Measurements from ENCODE around the gene WDR48.
"Not testable (repeated sequence)": the region's sequence is repeated elsewhere in the genome, so short reads cannot be mapped to it uniquely, and the experiment has no call there.

The WDR48 gene

DNA sequence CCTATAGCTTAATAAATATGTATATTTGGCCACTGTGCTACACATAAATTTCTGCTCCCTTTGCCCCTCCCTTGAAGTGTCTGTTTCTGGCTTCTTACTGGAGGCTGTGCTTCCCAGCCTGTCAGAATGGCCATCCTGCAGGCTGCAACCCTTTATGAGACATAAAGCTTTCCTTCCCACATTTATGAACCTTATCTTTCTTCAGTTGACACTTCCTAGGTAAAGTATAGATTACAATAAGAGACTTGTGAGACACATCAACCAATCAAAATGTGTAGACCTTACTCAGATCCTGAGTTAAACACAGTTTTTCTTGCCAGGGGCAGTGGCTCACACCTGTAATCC lies 29.6 kb upstream of the WDR48 start:
- Histone ChIP-seq H3K27ac (ENCODE audit: low read depth in 2 of 2, low read length in 2 of 2) (no peak overlapping the region), H3K9me3 (ENCODE audit: control insufficient read depth in 2 of 2, low read length in 2 of 2) (no peaks in the 10 kb centered on the region), H3K4me1 (ENCODE audit: control insufficient read depth in 2 of 2, insufficient read depth in 2 of 2, low read length in 2 of 2) (peaks cover 0 to 4% of the 10 kb centered on the region in 2 donors), H3K9ac (ENCODE audit: low read depth in 1 of 2, low read length in 2 of 2) (no peak overlapping the region), H3K4me3 (ENCODE audit: low read length in 2 of 2) (no peak overlapping the region), H3K27me3 (ENCODE audit: control insufficient read depth in 2 of 2, insufficient read depth in 2 of 2, low read length in 2 of 2) (no peaks in the 10 kb centered on the region), H3K36me3 (ENCODE audit: control insufficient read depth in 2 of 2, insufficient read depth in 2 of 2, low read length in 2 of 2) (no peaks in the 10 kb centered on the region)

GRCh38 chr3:39024497-39024896 lies 27.3 kb upstream of the WDR48 start:
- no peak overlapping the region for H3K27ac ChIP-seq (ENCODE audit: low read depth in 2 of 2, low read length in 2 of 2)
- no peaks in the 10 kb centered on the region for H3K36me3 ChIP-seq (ENCODE audit: control insufficient read depth in 2 of 2, insufficient read depth in 2 of 2, low read length in 2 of 2)
- no peaks in the 10 kb centered on the region for H3K27me3 ChIP-seq (ENCODE audit: control insufficient read depth in 2 of 2, insufficient read depth in 2 of 2, low read length in 2 of 2)
- no peak overlapping the region for H3K4me3 ChIP-seq (ENCODE audit: low read length in 2 of 2)
- H3K4me1 ChIP-seq (ENCODE audit: control insufficient read depth in 2 of 2, insufficient read depth in 2 of 2, low read length in 2 of 2) = peaks cover 0 to 4% of the 10 kb centered on the region in 2 donors
- H3K9me3 ChIP-seq (ENCODE audit: control insufficient read depth in 2 of 2, low read length in 2 of 2) = no peaks in the 10 kb centered on the region
- no peak overlapping the region for H3K9ac ChIP-seq (ENCODE audit: low read depth in 1 of 2, low read length in 2 of 2)

DNA sequence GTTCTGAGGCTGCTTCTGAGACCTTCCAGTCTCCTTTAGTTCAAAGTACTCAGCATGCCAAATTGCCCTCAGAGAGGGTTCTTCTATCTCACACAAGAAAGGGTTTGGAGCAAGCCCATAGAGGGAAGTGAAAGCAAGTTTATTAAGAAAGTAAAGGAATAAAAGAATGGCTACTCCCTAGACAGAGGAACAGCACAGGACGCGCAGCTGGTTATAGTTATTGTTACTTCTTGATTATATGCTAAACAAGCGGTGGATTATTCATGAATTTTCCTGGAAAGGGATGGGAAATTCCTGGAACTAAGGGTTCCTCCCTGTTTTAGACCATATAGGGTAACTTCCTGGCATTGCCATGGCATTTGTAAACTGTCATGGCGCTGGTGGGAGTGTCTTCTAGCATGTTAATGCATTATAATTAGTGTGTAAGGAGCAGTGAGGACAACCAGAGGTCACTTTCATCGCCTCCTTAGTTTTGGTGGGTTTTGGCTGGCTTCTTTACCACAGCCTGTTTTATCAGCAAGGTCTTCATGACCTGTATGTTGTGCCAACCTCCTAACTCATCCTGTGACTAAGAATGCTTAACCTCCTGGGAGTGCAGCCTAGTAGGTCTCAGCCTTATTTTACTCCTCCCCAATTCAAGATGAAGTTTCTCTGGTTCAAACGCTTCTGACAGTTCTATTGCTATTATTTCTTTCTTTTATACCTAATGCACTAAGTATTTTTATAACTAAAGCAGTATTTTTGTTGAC lies 26.4 kb upstream of the WDR48 start:
- no peak overlapping the region for H3K4me3 ChIP-seq (ENCODE audit: low read length in 2 of 2)
- H3K9me3 ChIP-seq (ENCODE audit: control insufficient read depth in 2 of 2, low read length in 2 of 2) = no peaks in the 10 kb centered on the region
- H3K4me1 ChIP-seq (ENCODE audit: control insufficient read depth in 2 of 2, insufficient read depth in 2 of 2, low read length in 2 of 2) = peaks cover 0 to 4% of the 10 kb centered on the region in 2 donors
- H3K27ac ChIP-seq (ENCODE audit: low read depth in 2 of 2, low read length in 2 of 2) = peak overlapping the region in 1 of 2 donors; percentile 1
- no peaks in the 10 kb centered on the region for H3K36me3 ChIP-seq (ENCODE audit: control insufficient read depth in 2 of 2, insufficient read depth in 2 of 2, low read length in 2 of 2)
- H3K9ac ChIP-seq (ENCODE audit: low read depth in 1 of 2, low read length in 2 of 2) = no peak overlapping the region
- no peaks in the 10 kb centered on the region for H3K27me3 ChIP-seq (ENCODE audit: control insufficient read depth in 2 of 2, insufficient read depth in 2 of 2, low read length in 2 of 2)

DNA sequence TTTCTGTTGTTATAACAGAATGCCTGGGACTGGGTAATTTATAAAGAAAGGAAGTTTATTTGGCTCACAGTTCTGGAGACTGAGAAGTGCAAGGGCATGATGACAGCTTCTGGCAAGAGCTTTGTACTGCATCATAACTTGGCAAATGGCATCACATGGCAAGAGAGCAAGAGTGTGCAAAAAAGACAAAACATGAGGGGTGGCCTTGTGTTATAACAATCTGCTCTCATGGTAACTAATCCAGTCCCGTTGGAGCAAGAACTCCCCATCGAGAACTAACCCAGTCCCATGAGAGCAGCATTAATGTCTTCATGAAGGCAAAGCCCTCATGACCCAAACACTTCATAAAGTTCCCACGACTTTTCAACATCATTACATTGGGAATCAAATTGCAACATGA lies 23.3 kb upstream of the WDR48 start:
- no peak overlapping the region for H3K4me3 ChIP-seq (ENCODE audit: low read length in 2 of 2)
- H3K27ac ChIP-seq (ENCODE audit: low read depth in 2 of 2, low read length in 2 of 2) = no peak overlapping the region
- no peaks in the 10 kb centered on the region for H3K9me3 ChIP-seq (ENCODE audit: control insufficient read depth in 2 of 2, low read length in 2 of 2)
- no peak overlapping the region for H3K9ac ChIP-seq (ENCODE audit: low read depth in 1 of 2, low read length in 2 of 2)
- no peaks in the 10 kb centered on the region for H3K27me3 ChIP-seq (ENCODE audit: control insufficient read depth in 2 of 2, insufficient read depth in 2 of 2, low read length in 2 of 2)
- peaks cover 0 to 4% of the 10 kb centered on the region in 2 donors for H3K4me1 ChIP-seq (ENCODE audit: control insufficient read depth in 2 of 2, insufficient read depth in 2 of 2, low read length in 2 of 2)
- H3K36me3 ChIP-seq (ENCODE audit: control insufficient read depth in 2 of 2, insufficient read depth in 2 of 2, low read length in 2 of 2) = no peaks in the 10 kb centered on the region

DNA sequence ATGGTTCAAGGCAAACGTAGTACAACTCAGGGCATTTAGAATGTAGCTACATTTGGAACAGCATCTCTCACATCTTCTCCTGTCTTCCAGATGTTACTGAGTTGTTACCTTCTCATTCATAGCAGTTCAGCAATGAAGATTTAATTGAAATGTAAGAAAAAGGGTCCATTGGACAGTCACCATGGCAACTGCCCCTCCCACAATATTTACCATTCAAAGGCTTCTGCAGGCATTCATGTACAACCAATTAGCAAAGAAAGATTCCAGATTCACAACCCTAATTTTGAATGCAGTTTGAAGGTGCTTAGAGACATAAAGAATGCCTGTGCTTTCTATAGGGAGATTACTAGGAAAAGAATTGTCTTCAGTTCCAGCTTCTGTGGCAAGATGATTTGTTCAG lies 22.3 kb upstream of the WDR48 start:
- Histone ChIP-seq H3K9ac (ENCODE audit: low read depth in 1 of 2, low read length in 2 of 2) (no peak overlapping the region), H3K27me3 (ENCODE audit: control insufficient read depth in 2 of 2, insufficient read depth in 2 of 2, low read length in 2 of 2) (no peaks in the 10 kb centered on the region), H3K36me3 (ENCODE audit: control insufficient read depth in 2 of 2, insufficient read depth in 2 of 2, low read length in 2 of 2) (no peaks in the 10 kb centered on the region), H3K4me3 (ENCODE audit: low read length in 2 of 2) (no peak overlapping the region), H3K9me3 (ENCODE audit: control insufficient read depth in 2 of 2, low read length in 2 of 2) (no peaks in the 10 kb centered on the region), H3K4me1 (ENCODE audit: control insufficient read depth in 2 of 2, insufficient read depth in 2 of 2, low read length in 2 of 2) (no peaks in the 10 kb centered on the region), H3K27ac (ENCODE audit: low read depth in 2 of 2, low read length in 2 of 2) (no peak overlapping the region)

DNA sequence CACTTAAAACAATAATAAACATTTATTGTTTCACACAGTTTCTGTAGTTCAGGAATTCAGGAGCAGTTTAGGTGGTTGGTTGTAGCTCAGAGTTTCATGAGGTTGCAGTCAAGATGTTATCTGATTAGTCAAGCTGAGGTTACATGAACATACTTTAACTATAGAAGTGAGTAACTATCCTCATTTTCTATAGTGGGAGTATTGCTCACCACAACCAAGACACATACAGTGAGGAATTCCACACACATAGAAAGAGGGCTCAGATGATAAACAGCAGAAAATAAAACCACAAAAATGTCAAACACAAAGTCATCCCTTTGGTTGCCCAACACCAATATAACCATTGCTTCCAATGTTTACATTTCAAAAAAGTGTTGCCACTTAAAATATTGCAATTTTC lies 13.7 kb upstream of the WDR48 start:
- H3K9ac ChIP-seq (ENCODE audit: low read depth in 1 of 2, low read length in 2 of 2) = no peak overlapping the region
- no peak overlapping the region for H3K27ac ChIP-seq (ENCODE audit: low read depth in 2 of 2, low read length in 2 of 2)
- H3K4me3 ChIP-seq (ENCODE audit: low read length in 2 of 2) = no peak overlapping the region
- no peaks in the 10 kb centered on the region for H3K9me3 ChIP-seq (ENCODE audit: control insufficient read depth in 2 of 2, low read length in 2 of 2)
- no peaks in the 10 kb centered on the region for H3K36me3 ChIP-seq (ENCODE audit: control insufficient read depth in 2 of 2, insufficient read depth in 2 of 2, low read length in 2 of 2)
- H3K27me3 ChIP-seq (ENCODE audit: control insufficient read depth in 2 of 2, insufficient read depth in 2 of 2, low read length in 2 of 2) = no peaks in the 10 kb centered on the region
- no peaks in the 10 kb centered on the region for H3K4me1 ChIP-seq (ENCODE audit: control insufficient read depth in 2 of 2, insufficient read depth in 2 of 2, low read length in 2 of 2)

DNA sequence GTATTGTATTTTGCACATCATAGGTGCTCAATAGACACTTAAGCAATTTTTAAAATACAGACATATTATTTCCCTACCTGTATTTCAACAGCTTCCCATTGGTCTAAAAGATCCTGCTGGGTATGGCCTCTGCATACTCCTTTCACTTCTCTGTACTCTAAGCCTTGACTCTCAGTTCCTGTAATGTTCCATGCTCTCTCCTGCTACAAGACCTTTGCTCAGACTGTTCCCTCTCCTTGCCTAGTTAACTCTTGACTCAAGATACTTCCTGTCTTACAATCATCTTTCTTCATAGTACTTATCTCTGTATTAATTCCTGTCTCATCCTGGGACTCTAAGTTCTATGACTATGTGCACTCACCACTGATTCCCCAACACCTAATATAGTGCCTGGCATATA lies 1.8 kb upstream of the WDR48 start:
- H3K27ac ChIP-seq (ENCODE audit: low read depth in 2 of 2, low read length in 2 of 2) = no peak overlapping the region
- H3K4me3 ChIP-seq (ENCODE audit: low read length in 2 of 2) = no peak overlapping the region
- H3K9ac ChIP-seq (ENCODE audit: low read depth in 1 of 2, low read length in 2 of 2) = no peak overlapping the region
- no peaks in the 10 kb centered on the region for H3K36me3 ChIP-seq (ENCODE audit: control insufficient read depth in 2 of 2, insufficient read depth in 2 of 2, low read length in 2 of 2)
- no peaks in the 10 kb centered on the region for H3K27me3 ChIP-seq (ENCODE audit: control insufficient read depth in 2 of 2, insufficient read depth in 2 of 2, low read length in 2 of 2)
- peaks cover 5 to 6% of the 10 kb centered on the region in 2 donors for H3K4me1 ChIP-seq (ENCODE audit: control insufficient read depth in 2 of 2, insufficient read depth in 2 of 2, low read length in 2 of 2)
- no peaks in the 10 kb centered on the region for H3K9me3 ChIP-seq (ENCODE audit: control insufficient read depth in 2 of 2, low read length in 2 of 2)

GRCh38 chr3:39052583-39052982 lies 767 bp downstream of the WDR48 start:
- Histone ChIP-seq H3K4me1 (ENCODE audit: control insufficient read depth in 2 of 2, insufficient read depth in 2 of 2, low read length in 2 of 2) (peaks cover 5 to 6% of the 10 kb centered on the region in 2 donors), H3K36me3 (ENCODE audit: control insufficient read depth in 2 of 2, insufficient read depth in 2 of 2, low read length in 2 of 2) (no peaks in the 10 kb centered on the region), H3K4me3 (ENCODE audit: low read length in 2 of 2) (peak overlapping the region; percentile 90 to 100), H3K27me3 (ENCODE audit: control insufficient read depth in 2 of 2, insufficient read depth in 2 of 2, low read length in 2 of 2) (no peaks in the 10 kb centered on the region), H3K27ac (ENCODE audit: low read depth in 2 of 2, low read length in 2 of 2) (no peak overlapping the region), H3K9me3 (ENCODE audit: control insufficient read depth in 2 of 2, low read length in 2 of 2) (no peaks in the 10 kb centered on the region), H3K9ac (ENCODE audit: low read depth in 1 of 2, low read length in 2 of 2) (peak overlapping the region; percentile 80 to 96)

DNA sequence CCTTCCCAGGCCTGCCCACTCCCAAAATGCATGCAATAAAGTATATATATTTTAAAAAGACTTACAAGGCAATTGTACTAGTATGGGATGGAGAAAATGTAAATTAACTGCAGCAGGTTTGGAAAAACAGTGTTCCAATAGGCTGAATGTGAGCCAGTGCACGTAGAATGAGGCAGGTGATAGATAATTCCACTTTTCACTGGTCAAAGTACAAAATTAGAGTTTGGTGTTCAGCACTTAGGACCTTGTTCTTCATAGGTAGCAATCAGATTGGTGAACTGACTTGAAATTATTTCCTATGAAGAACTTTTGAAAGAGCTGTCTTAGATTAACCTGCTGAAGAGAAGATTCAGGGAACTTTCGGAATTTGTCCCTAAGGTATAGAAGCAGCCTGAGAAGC lies 1.9 kb downstream of the WDR48 start:
- no peaks in the 10 kb centered on the region for H3K36me3 ChIP-seq (ENCODE audit: control insufficient read depth in 2 of 2, insufficient read depth in 2 of 2, low read length in 2 of 2)
- no peaks in the 10 kb centered on the region for H3K27me3 ChIP-seq (ENCODE audit: control insufficient read depth in 2 of 2, insufficient read depth in 2 of 2, low read length in 2 of 2)
- H3K4me3 ChIP-seq (ENCODE audit: low read length in 2 of 2) = no peak overlapping the region
- H3K9me3 ChIP-seq (ENCODE audit: control insufficient read depth in 2 of 2, low read length in 2 of 2) = no peaks in the 10 kb centered on the region
- H3K27ac ChIP-seq (ENCODE audit: low read depth in 2 of 2, low read length in 2 of 2) = no peak overlapping the region
- no peak overlapping the region for H3K9ac ChIP-seq (ENCODE audit: low read depth in 1 of 2, low read length in 2 of 2)
- H3K4me1 ChIP-seq (ENCODE audit: control insufficient read depth in 2 of 2, insufficient read depth in 2 of 2, low read length in 2 of 2) = peaks cover 5 to 6% of the 10 kb centered on the region in 2 donors

- H3K27me3 ChIP-seq (ENCODE audit: control insufficient read depth in 2 of 2, insufficient read depth in 2 of 2, low read length in 2 of 2) = no peaks in the 10 kb centered on the region
- H3K9ac ChIP-seq (ENCODE audit: low read depth in 1 of 2, low read length in 2 of 2) = no peak overlapping the region
- H3K9me3 ChIP-seq (ENCODE audit: control insufficient read depth in 2 of 2, low read length in 2 of 2) = no peaks in the 10 kb centered on the region
- no peak overlapping the region for H3K4me3 ChIP-seq (ENCODE audit: low read length in 2 of 2)
- no peak overlapping the region for H3K27ac ChIP-seq (ENCODE audit: low read depth in 2 of 2, low read length in 2 of 2)
- no peaks in the 10 kb centered on the region for H3K36me3 ChIP-seq (ENCODE audit: control insufficient read depth in 2 of 2, insufficient read depth in 2 of 2, low read length in 2 of 2)
- H3K4me1 ChIP-seq (ENCODE audit: control insufficient read depth in 2 of 2, insufficient read depth in 2 of 2, low read length in 2 of 2) = peaks cover 5 to 6% of the 10 kb centered on the region in 2 donors
These were observed 4.3 kb downstream of the WDR48 start for GRCh38 chr3:39056151-39056550.

GRCh38 chr3:39061228-39061627 lies 9.4 kb downstream of the WDR48 start:
- H3K9me3 ChIP-seq (ENCODE audit: control insufficient read depth in 2 of 2, low read length in 2 of 2); H3K4me3 ChIP-seq (ENCODE audit: low read length in 2 of 2); H3K27me3 ChIP-seq (ENCODE audit: control insufficient read depth in 2 of 2, insufficient read depth in 2 of 2, low read length in 2 of 2); H3K9ac ChIP-seq (ENCODE audit: low read depth in 1 of 2, low read length in 2 of 2); H3K36me3 ChIP-seq (ENCODE audit: control insufficient read depth in 2 of 2, insufficient read depth in 2 of 2, low read length in 2 of 2); H3K4me1 ChIP-seq (ENCODE audit: control insufficient read depth in 2 of 2, insufficient read depth in 2 of 2, low read length in 2 of 2); H3K27ac ChIP-seq (ENCODE audit: low read depth in 2 of 2, low read length in 2 of 2): not testable (repeated sequence)

Data from mucosa of rectum (tissue), 2 donors.